Frontal cortex (tissue), 4 donors: ENCODE measurements around the gene TARBP2. TPM values are rescaled to one million over a fixed set of nuclear protein-coding genes. Genes with fewer than 3 reads are reported as not detected.
"Not testable (repeated sequence)": the region's sequence is repeated elsewhere in the genome, so short reads cannot be mapped to it uniquely, and the experiment has no call there.

ENCODE experiments used
- DNase-seq, 2 donors: peaks; one replicate each; pipeline ENCODE4 v3.0.0; 2012; ENCODE audit warnings: low spot score in 2 of 2
- FAIRE-seq: peaks from 2 replicates; lab custom pipeline; 2012; peaks lifted over from hg19 to GRCh38; lab: Jason Lieb, UNC
- total RNA-seq: library from RNA; depleted of rRNA; stranded (reverse); fragments of >200 nt; gene quantifications from one replicate; pipeline ENCODE4 v1.2.3, GENCODE V29; 2014
- donor health status: control.
- donor health status: control.
- donor health status: control.

The TARBP2 gene
- total RNA-seq, 1 donor from 2014 or later = 26.9 TPM

DNA sequence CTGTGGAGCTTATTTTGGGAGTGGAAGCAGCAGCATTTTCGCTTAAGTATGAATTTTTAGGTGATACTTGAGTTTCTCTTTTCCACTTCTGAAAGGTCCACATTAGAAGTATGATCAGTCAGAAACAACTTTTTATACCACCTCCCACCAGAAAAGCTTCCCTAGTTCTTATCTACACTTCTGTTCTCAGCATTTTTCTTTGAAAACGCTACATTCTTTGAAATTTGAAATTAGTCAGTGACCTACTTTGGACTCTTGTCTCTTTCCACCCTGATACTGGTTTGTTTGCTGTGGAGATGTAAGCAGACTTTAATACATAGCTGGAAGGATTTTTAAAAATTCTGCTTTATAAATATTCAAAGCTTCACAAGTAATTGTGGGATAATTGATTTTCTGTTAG lies 27.0 kb upstream of the TARBP2 start:
- DNase-seq = no peak
- no peak for FAIRE-seq

DNA sequence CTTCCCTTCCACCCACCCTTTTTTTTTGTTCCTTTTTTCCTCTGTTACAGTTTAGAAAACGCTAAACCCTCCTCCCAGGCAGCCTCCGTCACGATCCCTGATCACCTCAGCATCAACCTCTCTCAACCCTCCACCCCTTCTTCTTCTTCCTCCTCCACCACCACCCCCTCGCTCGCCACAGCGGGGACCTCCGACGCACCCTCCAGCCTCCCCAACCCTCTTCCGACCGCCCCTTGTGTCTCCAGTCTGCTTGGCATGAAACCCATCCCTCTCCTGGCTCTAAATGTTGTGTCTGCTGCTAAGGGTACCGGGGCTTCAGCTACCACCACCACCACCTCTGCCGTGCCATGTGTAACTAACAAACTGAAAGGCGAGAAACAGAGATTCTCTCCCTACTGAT lies 26.3 kb upstream of the TARBP2 start:
- FAIRE-seq (no peak), DNase-seq (no peak)

DNA sequence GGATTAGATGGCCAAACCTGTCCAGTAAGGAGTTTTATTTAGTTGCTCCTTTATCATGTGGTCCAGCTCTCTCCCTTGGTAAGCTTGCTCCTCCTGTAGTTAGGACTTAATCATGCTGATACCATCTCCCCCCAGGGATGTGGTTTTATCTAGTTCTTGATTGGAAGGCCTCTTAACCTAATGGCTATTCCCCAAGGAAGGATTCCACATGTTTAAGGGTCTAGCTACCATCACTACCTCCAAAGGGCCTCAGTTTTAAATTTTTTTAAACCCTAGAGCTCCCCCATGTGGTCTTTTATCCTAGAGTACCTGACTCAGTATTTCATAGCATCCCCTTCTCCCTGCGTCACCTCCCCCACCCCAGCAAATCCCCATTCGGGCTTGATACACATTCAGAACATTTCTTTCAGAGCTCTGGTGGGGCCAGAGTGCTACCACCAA lies 24.3 kb upstream of the TARBP2 start:
- FAIRE-seq (no peak), DNase-seq (no peak)

DNA sequence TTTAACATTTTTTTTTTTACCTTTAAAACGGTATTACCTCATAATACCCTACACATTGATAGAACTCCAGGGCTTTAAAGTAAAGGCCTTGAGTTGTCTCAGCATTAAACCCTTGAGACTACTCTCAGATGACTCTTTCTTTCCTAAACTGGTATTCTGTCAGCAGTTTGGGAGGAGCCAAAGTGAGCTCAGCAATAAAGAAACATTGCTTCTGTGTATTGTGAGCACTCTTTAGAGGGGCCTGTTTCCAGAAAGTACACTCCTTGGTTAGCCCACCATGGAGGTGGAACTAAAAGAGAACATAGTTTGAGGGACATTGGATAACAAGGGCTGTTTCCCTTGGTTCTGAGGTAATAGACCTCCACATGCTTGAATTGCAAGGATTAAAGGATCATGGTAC lies 22.2 kb upstream of the TARBP2 start:
- FAIRE-seq = no peak
- DNase-seq = no peak

DNA sequence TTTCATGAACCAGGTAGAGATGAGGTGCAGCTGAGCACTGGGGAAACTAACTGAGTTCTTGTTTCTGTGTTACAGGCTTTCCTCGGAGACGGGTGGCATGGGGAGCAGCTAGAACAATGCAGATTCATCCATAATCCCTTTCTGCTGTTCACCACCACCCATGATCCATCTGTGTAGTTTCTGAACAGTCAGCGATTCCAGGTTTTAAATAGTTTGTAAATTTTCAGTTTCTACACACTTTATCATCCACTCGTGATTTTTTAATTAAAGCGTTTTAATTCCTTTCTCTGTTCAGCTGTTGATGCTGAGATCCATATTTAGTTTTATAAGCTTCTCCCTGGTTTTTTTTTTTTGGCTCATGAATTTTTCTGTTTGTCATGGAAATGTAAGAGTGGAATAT lies 21.8 kb upstream of the TARBP2 start:
- FAIRE-seq = no peak
- no peak for DNase-seq

DNA sequence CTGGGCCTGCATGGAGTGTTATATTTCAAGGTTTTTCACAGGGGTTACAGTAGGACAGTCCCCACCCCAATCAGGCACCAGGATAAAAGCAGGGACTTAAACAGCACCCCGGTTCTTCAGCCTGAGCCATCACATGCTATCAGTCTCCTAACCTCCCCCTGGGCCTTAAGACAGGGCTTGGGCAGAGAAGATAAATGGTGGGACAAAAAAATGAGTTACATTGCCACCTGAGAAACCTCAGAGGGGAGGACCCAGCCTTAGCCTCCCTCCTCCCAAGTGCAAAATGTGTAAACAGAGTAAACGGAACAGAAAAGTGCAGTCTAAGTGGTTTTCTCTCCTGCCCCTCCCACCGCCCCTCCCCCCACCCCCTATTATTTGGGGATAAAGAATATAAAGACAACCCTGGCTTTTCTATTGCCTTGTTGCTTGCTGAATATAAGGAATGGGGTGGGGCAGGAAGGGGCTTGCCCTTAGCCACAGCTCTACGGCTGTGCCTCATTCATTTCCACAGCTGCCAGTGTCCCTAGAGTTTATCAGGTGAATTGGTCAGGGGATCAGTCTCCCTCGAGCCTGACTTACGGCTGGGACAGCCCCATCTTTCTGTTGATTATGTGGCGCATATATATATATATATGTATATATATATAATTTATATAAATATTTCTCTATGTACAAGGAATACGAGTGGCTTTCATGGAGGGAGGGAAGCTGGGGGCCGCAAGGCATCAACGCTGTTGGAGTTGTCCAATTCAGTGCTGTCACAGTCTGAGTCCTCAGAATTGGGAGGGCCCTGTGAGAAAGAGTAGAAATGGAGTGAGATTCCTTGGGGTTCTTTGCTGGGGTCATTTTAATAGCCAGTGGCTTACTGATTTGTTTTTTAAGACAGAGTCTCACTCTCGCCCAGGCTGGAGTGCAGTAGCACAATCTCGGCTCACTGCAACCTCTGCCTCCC lies 20.3 kb upstream of the TARBP2 start:
- DNase-seq (no peak), FAIRE-seq (no peak)

DNA sequence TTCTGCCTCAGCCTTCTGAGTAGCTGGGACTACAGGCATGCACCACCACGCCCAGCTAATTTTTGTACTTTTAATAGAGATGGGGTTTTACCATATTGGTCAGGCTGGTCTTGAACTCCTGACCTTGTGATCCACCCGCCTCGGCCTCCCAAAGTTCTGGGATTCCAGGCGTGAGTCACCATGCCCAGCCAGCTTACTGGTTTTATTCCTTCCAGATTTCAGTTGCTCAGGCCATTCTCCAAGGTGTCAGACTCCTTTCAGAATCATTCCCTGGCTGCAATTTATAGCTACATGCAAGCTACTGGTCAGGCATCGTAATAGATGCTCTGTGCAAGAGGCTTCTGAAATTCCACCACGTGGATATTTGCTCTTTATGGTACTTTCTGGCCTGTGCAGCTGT lies 19.6 kb upstream of the TARBP2 start:
- FAIRE-seq, DNase-seq: not testable (repeated sequence)

DNA sequence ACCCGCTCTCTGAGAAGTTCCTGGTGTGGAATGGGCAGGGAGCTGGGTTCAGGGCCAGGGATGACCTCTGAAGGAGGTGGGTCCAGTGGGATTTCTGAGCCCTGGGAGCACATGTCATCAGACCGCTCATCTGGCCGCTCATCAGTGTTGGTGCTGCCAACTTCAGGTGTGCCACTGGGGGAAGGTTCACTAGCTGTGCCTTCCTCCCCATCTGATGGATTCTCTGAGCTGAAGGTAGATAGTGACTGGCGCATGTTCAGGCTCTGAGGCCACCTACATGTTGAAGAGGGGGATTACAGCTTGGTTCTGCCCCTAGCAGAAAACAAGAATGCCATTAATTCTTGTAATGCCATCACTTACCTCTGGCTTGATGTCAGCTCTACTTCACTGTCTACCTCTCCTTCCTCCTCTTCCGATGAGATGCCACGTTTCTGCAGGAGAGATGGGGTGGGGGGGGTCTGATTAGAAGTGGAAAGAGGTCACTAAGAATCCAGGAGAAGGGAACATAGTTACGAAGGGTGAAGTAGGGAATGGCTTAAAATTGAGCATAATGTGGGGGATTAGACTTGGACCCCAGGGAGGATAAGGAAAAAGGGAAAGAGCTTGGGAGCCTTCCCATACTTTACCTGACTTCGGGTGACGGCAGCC lies 19.0 kb upstream of the TARBP2 start:
- DNase-seq = no peak
- no peak for FAIRE-seq

DNA sequence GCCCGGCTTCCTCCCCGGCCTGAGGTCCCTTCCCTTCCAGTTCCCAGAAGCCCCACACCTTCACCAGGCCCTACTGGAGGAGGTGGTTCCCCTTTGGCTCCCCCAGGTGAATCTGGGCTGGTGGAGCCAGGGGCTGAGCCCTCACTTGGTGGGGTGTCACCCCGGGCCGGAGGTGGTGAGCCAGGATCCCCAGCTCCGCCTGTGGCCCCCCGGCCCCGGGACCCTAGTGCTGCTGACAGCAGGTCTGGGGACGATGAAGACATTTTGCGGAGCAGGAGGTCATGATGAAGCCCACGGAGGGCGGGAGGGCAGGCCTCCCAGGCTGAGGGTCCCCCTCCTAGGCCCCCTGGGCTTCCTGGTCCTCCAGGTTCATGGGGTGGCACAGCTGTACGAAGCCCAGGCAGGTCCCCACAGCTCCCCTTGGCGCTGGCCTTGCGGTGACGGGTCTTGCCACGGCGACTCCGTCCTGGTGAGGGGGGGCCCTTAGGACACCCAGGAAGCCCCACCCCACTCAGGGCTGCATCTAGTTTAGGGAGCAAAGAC lies 18.4 kb upstream of the TARBP2 start:
- FAIRE-seq (no peak), DNase-seq (no peak)

DNA sequence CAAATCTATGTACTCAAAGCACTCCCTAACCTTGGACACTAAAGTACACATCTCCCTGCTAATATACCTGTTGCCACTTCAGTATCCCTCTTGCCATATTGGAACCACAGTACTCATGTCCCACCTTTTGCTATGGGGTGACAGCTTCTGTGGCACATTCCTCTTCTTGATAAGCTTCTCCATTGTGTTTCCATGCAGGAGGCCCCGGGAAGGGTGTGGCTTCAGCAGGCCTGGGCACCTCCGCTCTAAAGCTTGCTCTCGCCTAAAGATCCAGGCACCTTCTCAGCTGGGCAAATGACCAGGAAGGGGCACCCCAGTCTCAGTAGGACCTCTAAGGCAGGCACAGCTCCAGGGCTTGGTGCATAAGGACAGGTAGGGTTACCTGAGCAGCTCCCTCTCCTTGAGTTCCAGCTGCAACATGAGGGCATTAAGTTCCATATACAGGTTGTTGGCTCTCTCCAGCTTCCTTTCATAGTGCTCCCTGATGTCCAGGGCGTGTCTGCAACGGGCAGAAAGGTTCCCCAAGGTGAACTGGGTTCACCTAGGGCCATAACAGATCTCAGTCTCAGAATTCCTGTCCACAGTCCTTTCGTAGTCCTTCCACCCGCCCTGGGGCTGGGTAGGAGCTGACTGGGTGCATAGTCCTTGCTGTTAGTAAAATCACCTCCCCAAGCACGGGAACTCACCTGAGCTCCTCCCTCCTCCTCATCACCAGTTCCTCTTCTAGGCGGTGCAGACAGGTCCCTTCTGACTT lies 17.7 kb upstream of the TARBP2 start:
- DNase-seq (no peak), FAIRE-seq (no peak)

DNA sequence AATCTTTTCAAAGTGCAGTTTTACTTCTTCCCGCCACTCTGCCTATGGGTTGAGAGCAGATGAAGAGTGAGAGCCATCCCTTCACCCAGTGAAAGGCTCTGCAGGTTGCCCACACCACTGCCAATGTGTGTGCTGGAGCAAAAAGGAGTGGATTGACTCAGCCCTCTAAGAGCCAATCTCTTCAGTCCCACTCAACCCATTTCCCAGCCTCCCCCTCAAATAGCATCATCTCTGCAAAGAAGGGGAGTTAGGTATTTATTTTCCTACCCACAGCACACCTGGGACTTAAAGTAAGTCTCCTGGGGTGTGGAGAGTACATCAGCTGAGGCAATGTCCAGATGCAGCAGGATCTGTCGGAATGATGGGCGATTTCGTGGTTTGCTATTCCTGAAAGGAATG lies 17.1 kb upstream of the TARBP2 start:
- no peak for DNase-seq
- no peak for FAIRE-seq

DNA sequence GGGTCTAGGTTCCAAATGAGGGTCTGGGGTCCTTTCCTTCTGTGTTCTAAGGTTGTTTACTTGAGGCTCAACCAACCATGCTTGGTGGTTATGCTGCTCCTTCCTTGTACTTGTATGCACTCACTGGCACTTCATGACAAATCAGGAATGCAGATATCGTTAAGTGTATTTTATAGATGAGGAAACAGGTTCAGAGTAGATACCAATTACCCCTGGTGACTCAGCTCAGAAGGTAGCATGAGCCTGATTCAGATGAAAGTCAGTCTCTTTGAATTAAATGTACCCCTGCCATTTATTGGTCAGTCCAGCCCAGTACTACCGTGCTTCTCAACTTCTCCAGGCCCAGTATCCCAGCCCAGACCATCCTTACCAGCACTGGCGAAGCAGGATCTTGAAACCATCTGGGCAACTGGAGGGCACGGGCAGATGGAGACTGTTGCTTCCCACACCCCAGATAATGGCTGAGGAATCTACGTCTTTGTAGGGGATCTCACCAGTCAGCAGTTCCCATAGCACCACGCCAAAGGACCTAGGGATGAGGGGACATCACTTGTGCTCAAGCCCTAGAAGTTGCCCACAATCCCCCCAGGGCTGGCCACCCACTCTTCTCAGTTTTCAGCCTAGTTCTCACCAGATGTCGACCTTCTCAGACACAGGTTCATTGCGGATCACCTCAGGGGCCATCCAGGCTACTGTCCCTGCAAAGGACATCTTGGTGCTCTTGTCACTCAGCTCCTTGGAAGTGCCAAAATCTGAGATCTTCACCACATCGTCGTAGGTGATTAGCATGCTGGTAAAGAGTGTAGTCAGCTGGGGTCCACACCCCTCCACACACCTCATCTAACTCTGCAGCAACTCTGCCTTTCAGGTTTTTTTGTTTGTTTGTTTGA lies 16.2 kb upstream of the TARBP2 start:
- DNase-seq (no peak), FAIRE-seq (no peak)

DNA sequence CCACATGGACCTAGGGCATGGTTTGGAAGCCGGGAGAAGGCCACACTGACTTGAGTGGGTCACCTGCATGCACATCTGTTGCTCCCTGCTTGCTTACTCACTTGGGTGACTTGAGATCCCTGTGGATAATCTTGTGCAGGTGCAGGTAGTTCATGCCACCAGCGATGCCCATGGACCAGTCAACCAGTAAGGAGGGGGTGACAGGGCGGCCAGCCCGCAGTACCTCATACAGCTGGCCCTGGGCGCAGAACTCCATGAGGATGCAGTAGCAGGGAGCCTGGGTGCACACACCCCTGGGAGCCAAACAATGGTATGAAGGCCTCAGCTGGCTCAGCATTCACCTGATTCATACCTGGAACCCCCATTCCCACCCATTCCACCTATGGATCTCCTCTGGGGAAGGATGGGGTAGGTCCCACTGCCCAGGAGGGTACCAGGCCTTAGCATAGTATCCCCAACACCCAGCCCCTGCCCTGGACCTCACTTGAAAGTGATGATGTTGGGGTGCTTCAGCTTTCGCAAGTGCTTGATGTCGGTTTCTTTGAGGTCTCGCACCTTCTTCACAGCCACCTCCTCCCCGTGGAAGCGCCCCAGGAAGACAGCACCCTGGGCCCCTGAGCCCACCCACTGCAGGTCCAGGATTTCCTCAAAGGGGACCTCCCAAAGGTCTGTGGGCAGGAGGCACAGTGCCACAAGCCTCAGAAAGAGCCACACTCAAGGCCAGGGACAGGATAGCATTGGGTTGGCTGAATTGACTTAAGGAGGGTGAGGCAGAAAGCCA lies 14.9 kb upstream of the TARBP2 start:
- DNase-seq = no peak
- FAIRE-seq = no peak

DNA sequence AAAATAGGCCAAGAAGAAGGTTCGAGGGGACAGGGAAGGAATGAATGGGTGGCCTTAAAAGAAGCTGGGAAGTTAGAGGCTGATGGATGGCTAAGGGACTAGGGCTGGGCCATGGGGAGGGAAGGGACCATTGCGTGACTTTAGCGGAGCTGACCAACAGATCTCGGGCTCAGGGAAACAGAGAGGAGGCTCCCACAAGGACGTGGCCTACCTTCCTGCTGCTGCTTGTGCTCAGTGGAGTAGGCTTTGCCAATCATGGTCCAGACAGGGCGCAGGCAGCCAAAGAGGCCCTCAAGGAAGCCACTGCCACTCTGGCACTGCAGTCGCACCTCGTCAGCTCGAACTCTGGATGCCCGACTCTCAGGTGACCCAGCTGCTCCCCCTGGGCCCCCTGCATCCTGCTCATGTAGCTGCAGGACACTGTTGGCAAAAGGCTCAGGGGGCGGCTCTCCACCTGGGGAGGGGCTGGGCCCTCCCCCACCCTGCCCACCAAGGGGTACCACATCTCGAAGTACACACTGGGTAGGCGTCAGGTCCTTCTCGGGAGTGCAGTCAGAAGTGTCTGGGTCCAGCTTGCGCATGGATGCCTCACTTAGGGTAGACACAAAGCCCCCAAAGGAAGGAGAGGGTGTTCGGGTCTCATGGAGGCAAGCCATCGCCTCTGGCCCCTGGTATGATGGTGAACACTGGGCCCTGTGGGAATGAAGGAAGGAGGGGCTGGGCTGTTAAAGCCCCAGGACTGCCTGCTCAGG lies 14.2 kb upstream of the TARBP2 start:
- FAIRE-seq (no peak), DNase-seq (no peak)

DNA sequence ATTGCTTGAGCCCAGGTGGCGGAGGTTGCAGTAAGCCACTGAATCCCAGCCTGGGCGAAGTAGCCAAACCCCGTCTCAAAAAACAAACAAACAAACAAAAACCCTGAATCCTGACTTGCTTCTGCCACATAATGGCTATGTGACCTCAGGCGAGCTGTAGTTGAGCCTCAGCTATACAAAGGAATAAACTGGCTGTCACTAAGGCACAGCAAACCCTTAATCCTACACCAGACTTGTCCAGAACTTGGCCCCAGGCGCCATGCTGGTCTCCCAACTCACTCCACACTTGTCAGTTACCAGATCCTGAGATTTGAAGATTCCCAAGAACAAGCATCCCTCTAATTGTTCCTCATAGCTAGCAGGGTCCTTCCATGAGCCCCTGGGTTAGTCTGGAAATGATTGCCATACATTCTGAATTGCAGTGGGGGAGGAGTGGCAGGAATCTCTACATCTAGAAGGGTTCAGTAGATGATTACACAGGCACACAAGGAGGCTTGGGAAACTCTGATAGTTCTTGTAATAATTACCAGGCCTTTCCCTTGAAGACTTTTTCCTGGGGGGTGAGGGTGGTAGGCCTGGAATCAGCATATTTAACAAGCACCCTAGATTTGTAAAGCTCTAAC lies 11.7 kb upstream of the TARBP2 start:
- FAIRE-seq (no peak), DNase-seq (no peak)

DNA sequence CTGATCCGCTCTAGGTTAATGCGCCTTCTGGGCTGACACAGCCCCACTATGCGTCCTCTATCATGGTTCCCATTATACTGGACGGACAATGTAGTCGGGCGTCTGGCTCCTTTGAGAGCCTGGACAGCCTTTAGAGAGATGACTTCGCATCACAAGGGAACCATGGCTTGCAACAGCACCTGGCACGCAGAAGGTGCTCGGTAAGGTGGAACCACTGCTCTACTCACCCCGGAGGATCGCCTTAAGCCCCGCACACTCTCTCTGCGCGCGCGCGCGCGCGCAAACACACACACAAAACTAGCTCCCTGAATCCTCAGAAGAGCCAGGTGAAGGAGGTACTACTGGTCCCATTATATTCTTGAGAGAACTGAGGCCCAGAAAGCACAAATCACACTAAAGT lies 8.9 kb upstream of the TARBP2 start:
- FAIRE-seq (no peak), DNase-seq (no peak)

DNA sequence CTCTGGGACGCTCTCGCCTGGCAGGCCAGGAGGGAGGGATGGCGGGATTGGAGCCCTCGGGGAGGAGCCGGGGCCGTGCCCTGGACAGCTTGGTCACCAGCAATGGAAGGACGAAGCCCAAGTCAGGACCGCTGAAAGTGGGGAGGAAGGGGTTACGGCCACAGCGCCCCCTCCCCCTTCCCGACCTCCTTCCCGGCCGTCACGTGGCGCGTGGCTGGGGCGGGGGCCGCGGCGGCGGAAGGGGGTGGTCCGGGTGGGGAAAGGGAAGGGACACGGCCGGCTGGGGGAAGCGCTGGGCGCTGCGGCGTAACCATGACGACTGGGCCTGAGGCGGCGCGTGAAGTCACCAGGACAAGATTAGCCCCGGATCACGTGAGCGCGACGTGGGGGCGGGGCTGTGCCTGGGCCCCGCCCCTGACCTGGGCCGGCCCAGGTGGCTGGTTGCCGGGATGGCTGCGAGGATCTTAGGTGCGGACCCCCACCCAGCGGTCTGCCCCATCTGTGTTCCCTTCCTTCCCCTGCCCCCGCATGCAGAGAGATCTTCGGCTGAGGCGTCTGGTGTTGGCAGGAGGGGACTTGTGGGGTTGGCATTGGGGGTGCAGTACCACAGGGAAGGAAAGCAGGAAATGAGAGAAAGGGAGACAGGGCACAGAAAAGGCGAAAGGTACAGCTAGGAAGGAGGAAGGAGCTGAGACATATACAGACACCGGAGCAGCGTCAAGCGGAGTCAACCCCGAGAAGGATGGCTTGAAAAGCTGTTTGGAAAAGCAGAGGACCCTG lies 8.1 kb upstream of the TARBP2 start:
- peak; percentile 91 to 94 for DNase-seq
- no peak for FAIRE-seq
